Panc1 (cell line): ENCODE results near the gene SMARCB1. TPM values are rescaled to one million over a fixed set of nuclear protein-coding genes. Genes with fewer than 3 reads are reported as not detected.

ENCODE experiments used
- ATAC-seq: fragments of 200-7000 bp; cut with Tn5 transposase; 2 replicates; pipeline ENCODE4 v1.9.1; 2020; ENCODE audit warnings: mild to moderate bottlenecking, moderate library complexity
- BruUV-seq: library from RNA; stranded (reverse); fragments of 400-500 nt; replicated peaks from 2 replicates; lab custom pipeline; 2021; lab: Mats Ljungman, UMichigan
- CTCF ChIA-PET: fragments of 300-600 bp; sonication (Branson Sonifier 250); formaldehyde crosslinking; loops from one replicate; lab custom pipeline; 2022; ENCODE audit warnings: antibody characterized with exemption; lab: Charles Lee
- POLR2A ChIA-PET: fragments of 300-600 bp; sonication (Branson Sonifier 250); formaldehyde crosslinking; loops from one replicate; lab custom pipeline; 2022; ENCODE audit warnings: antibody characterized with exemption; lab: Charles Lee
- DNase-seq: peaks from one replicate; pipeline ENCODE4 v3.0.0-alpha.2; 2010; ENCODE audit warnings: low read depth, low spot score
- H3K27ac ChIP-seq: 2 replicates; pipeline ENCODE4 v1.5.1; 2011; ENCODE audit warnings: mild to moderate bottlenecking, low read length, inconsistent platforms
- H3K27me3 ChIP-seq: fragments of 200-500 bp; sonication (Bioruptor generic); 2 replicates; pipeline ENCODE4 v1.6.0; 2014; ENCODE audit warnings: low read length, inconsistent platforms; ENCODE audit not compliant: control insufficient read depth, insufficient read depth
- H3K36me3 ChIP-seq: fragments of 200-500 bp; sonication (Bioruptor generic); 2 replicates; pipeline ENCODE4 v1.5.1; 2014; ENCODE audit warnings: inconsistent platforms, mild to moderate bottlenecking, low read length, moderate library complexity; ENCODE audit not compliant: control insufficient read depth, insufficient read depth
- H3K4me1 ChIP-seq: 2 replicates; pipeline ENCODE4 v1.5.1; 2011; ENCODE audit warnings: inconsistent platforms, mild to moderate bottlenecking, low read length, moderate library complexity; ENCODE audit not compliant: control insufficient read depth, insufficient read depth
- H3K4me3 ChIP-seq, 2 experiments: 2 replicates each; pipeline ENCODE4 v1.5.1; 2011 to 2012; ENCODE audit warnings: low read depth in 2 of 2, low read length in 2 of 2, mild to moderate bottlenecking in 2 of 2, inconsistent platforms in 1 of 2, moderate library complexity in 1 of 2
- H3K9me3 ChIP-seq: fragments of 200-500 bp; sonication (Bioruptor generic); 2 replicates; pipeline ENCODE4 v1.5.1; 2014; ENCODE audit warnings: low read depth, mild to moderate bottlenecking, inconsistent platforms, low read length, moderate library complexity; ENCODE audit not compliant: control insufficient read depth, insufficient read depth
- POLR2AphosphoS5 ChIP-seq: IDR thresholded peaks from 2 replicates; pipeline ENCODE4 v1.6.1; 2012; ENCODE audit warnings: mild to moderate bottlenecking, low read depth, low read length, moderate library complexity
- SIN3A ChIP-seq: IDR thresholded peaks from 2 replicates; pipeline ENCODE4 v1.6.1; 2012; ENCODE audit warnings: low read depth, mild to moderate bottlenecking, low read length, moderate library complexity, borderline replicate concordance; ENCODE audit not compliant: insufficient read depth
- TCF7L2 ChIP-seq: IDR thresholded peaks from 2 replicates; pipeline ENCODE4 v1.6.1; 2011; ENCODE audit warnings: mild to moderate bottlenecking, low read depth, low read length, inconsistent platforms
- in situ Hi-C: cut with HindIII; loops from 2 replicates; pipeline ENCODE4 v1.10.0; 2016; ENCODE audit warnings: low sequenced_read_pairs, low pct_unique_long_range_greater_than_20kb
- intact Hi-C: fragments of 100-400 bp; cut with micrococcal nuclease; formaldehyde crosslinking; loops from one replicate; pipeline ENCODE4 v1.10.0; 2022; ENCODE audit not compliant: unreplicated experiment
- total RNA-seq: library from RNA; stranded (reverse); gene quantifications from one replicate; pipeline ENCODE4 v1.2.1, GENCODE V29; 2021; ENCODE audit not compliant: unreplicated experiment
- TF ChIP-seq, protein P1 (sequence below): fragments of 450-650 bp; IDR thresholded peaks from 2 replicates; pipeline ENCODE4 v1.5.1; 2017; ENCODE audit warnings: mild to moderate bottlenecking
- TF ChIP-seq, protein P2 (sequence below), 2 experiments: IDR thresholded peaks; 2 replicates each; pipeline ENCODE4 v1.6.1; 2011 to 2012; ENCODE audit warnings: low read depth in 2 of 2, control low read depth in 1 of 2, low read length in 1 of 2, mild to moderate bottlenecking in 1 of 2, moderate library complexity in 1 of 2; ENCODE audit not compliant: insufficient read depth in 1 of 2

Gene SMARCB1
- total RNA-seq, 1 experiment from 2014 or later = 70.2 TPM

DNA sequence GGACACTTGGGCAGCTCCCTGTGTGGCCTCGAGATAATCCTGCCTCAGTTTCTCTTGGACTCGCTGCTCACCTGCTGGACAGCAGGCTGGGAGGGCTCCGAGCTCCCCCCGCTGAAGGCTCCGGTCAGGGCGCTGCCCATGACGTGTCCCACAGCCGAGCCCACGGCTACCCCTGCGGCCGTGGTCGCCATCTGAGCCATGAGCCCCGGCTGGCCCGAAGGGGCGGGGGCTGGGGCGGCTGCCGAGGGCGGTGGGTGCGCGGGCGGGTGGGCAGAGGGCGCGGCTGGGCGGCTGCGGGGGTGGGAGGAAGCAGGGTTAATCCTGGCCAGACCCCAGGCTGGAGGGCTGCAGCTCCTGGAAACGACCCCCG, 19.5 kb upstream of the SMARCB1 start:
- H3K4me1 ChIP-seq = 0 out of 2 replicates have a peak, but pooled peaks cover 7% of the 10 kb centered on the region
- peak overlapping the region; percentile 75 for H3K27ac ChIP-seq
- no TSS peak for BruUV-seq

DNA sequence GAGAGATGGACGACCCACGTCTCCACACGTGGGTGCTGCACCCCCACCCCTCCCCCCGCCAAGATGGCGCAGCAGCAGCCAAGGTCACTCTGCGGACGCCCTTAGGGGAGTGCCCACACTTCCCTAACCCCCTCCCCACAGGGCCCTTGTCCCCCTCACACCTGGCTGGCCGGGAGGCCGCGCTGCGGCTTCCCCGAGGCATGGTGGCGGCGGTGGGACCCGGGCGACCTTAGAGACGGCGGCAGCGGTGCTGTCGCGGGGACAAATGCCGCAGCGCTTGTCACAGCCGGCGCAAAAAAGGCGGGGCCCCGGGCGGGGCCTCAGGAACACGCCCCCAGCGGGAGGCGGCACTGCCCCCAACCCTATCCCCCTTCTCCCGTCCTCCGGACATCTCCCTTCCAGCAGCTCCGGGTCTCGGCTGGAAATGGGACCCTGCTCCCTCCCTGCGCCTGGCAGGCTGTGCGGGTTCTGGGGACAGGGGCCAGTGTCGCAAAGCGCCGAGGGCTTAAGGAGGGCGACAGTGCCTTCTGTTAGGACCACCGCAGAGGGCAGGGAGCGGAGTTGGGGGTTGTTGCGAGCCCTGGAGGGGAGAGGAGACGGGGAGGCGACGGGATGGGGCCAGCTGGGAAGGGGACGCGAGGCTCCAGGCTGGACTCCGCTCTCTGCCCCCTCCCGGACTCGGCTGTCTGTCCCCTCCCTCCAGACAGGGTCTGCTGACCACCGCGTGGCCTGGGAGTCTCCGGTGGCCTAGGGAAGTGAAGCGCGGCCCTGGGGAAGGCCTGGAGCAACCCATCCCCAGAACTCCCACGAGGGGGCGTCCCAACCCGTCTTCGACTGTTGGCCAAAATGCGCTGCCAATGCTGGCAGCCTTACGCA, 18.9 kb upstream of the SMARCB1 start, which contains the start of gene CHCHD10:
Gene CHCHD10 (minus strand): TSS at position 300 of the 876 bp plus-strand sequence. CDS start 98 bp downstream, at position 202.
- 0 out of 2 replicates have a peak, but pooled peaks cover 5% of the 10 kb centered on the region for H3K4me1 ChIP-seq
- POLR2A ChIA-PET = no interaction called here
- no peaks in the 10 kb centered on the region for H3K27me3 ChIP-seq
- TF ChIP-seq, protein P1, sequence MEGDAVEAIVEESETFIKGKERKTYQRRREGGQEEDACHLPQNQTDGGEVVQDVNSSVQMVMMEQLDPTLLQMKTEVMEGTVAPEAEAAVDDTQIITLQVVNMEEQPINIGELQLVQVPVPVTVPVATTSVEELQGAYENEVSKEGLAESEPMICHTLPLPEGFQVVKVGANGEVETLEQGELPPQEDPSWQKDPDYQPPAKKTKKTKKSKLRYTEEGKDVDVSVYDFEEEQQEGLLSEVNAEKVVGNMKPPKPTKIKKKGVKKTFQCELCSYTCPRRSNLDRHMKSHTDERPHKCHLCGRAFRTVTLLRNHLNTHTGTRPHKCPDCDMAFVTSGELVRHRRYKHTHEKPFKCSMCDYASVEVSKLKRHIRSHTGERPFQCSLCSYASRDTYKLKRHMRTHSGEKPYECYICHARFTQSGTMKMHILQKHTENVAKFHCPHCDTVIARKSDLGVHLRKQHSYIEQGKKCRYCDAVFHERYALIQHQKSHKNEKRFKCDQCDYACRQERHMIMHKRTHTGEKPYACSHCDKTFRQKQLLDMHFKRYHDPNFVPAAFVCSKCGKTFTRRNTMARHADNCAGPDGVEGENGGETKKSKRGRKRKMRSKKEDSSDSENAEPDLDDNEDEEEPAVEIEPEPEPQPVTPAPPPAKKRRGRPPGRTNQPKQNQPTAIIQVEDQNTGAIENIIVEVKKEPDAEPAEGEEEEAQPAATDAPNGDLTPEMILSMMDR = peak; percentile 85
- no peak for TF ChIP-seq TCF7L2
- TF ChIP-seq, protein P2, sequence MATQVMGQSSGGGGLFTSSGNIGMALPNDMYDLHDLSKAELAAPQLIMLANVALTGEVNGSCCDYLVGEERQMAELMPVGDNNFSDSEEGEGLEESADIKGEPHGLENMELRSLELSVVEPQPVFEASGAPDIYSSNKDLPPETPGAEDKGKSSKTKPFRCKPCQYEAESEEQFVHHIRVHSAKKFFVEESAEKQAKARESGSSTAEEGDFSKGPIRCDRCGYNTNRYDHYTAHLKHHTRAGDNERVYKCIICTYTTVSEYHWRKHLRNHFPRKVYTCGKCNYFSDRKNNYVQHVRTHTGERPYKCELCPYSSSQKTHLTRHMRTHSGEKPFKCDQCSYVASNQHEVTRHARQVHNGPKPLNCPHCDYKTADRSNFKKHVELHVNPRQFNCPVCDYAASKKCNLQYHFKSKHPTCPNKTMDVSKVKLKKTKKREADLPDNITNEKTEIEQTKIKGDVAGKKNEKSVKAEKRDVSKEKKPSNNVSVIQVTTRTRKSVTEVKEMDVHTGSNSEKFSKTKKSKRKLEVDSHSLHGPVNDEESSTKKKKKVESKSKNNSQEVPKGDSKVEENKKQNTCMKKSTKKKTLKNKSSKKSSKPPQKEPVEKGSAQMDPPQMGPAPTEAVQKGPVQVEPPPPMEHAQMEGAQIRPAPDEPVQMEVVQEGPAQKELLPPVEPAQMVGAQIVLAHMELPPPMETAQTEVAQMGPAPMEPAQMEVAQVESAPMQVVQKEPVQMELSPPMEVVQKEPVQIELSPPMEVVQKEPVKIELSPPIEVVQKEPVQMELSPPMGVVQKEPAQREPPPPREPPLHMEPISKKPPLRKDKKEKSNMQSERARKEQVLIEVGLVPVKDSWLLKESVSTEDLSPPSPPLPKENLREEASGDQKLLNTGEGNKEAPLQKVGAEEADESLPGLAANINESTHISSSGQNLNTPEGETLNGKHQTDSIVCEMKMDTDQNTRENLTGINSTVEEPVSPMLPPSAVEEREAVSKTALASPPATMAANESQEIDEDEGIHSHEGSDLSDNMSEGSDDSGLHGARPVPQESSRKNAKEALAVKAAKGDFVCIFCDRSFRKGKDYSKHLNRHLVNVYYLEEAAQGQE (IDR thresholded peaks at IDR 0.05; ENCODE audit: insufficient read depth in 1 of 2, low read depth in 2 of 2, low read length in 1 of 2) = 0 out of 4 replicates have a peak, but pooled peaks of 1 of the 2 experiments have one; percentile 15
- TF ChIP-seq SIN3A = 0 out of 2 replicates have a peak, but pooled peaks have one; percentile 61
- peak; percentile 40; the same call in 1 of the 2 replicates for TF ChIP-seq POLR2AphosphoS5
- CTCF ChIA-PET = interaction anchor here (0.6 to 0.8 kb wide), 2 partner anchors 9 to 90 kb away, joined by 3 to 4 read pairs; partner anchors contain the start of gene SLC2A11
- intact Hi-C loops = no loop called here
- peak; percentile 86 for ATAC-seq
- in situ Hi-C loops = no loop called here
- H3K36me3 ChIP-seq = no peaks in the 10 kb centered on the region; the same call in 1 of the 2 replicates
- no TSS peak for BruUV-seq
- H3K27ac ChIP-seq = peak within 1 kb of the TSS; percentile 75
- peak within 1 kb of the TSS; percentile 60 to 65 for H3K4me3 ChIP-seq
- peak; percentile 18 for DNase-seq
- H3K9me3 ChIP-seq = no peaks in the 10 kb centered on the region

More for the DNA sequence above, 19.5 kb upstream of the SMARCB1 start:
- H3K9me3 ChIP-seq = no peaks in the 10 kb centered on the region
- H3K27me3 ChIP-seq = no peaks in the 10 kb centered on the region
- H3K36me3 ChIP-seq = no peaks in the 10 kb centered on the region; the same call in 1 of the 2 replicates
- CTCF ChIA-PET = interaction anchor here (0.6 to 0.7 kb wide), 2 partner anchors 8 to 41 kb away, joined by 4 to 6 read pairs; no protein-coding TSS in a partner anchor
- H3K4me3 ChIP-seq = peak overlapping the region; percentile 60 to 65
- POLR2A ChIA-PET = interaction anchor here (0.5 to 0.7 kb wide), 2 partner anchors 25 to 37 kb away, joined by 6 to 7 read pairs; no protein-coding TSS in a partner anchor
- ATAC-seq = no peak
- no peak for DNase-seq
- intact Hi-C loops (no loop called here), in situ Hi-C loops (no loop called here)
- no peak for TF ChIP-seq TCF7L2
- TF ChIP-seq, protein P2 (IDR thresholded peaks at IDR 0.05; ENCODE audit: insufficient read depth in 1 of 2, low read depth in 2 of 2, low read length in 1 of 2) = no peak
- TF ChIP-seq, protein P1 = no peak
- TF ChIP-seq POLR2AphosphoS5 = no peak
- TF ChIP-seq SIN3A = no peak
